Muscle of arm (tissue), 12 donors: ENCODE results near the gene ENDOU. TPM values are rescaled to one million over a fixed set of nuclear protein-coding genes. Genes with fewer than 3 reads are reported as not detected.
A peak's percentile ranks its signal among the peaks of the same experiment; 100 is the strongest.
"Not testable (repeated sequence)": the region's sequence is repeated elsewhere in the genome, so short reads cannot be mapped to it uniquely, and the experiment has no call there.

Experiments
- DNase-seq: peaks from one replicate; pipeline ENCODE4 v3.0.0-alpha.2; 2013
- polyA plus RNA-seq, 12 donors: library from polyadenylated mRNA; unstranded; fragments of 120-200 nt; gene quantifications; one replicate each; pipeline ENCODE4 v1.2.1, GENCODE V29; 2013; ENCODE audit not compliant: insufficient read length in 12 of 12

The ENDOU gene
- polyA plus RNA-seq, 12 donors, result 0.11 to 1.6 (median 0.28) TPM; not detected in 2

- no peak for DNase-seq
These were observed 36.1 kb downstream of the ENDOU start for GRCh38 chr12:47689215-47689614.

- DNase-seq, result no peak
These were observed 37.7 kb downstream of the ENDOU start for GRCh38 chr12:47687636-47688035.

GRCh38 chr12:47686645-47687240 lies 38.5 kb downstream of the ENDOU start:
- peak; percentile 23 for DNase-seq

GRCh38 chr12:47679785-47680184 lies 45.5 kb downstream of the ENDOU start:
- DNase-seq, result no peak

DNA sequence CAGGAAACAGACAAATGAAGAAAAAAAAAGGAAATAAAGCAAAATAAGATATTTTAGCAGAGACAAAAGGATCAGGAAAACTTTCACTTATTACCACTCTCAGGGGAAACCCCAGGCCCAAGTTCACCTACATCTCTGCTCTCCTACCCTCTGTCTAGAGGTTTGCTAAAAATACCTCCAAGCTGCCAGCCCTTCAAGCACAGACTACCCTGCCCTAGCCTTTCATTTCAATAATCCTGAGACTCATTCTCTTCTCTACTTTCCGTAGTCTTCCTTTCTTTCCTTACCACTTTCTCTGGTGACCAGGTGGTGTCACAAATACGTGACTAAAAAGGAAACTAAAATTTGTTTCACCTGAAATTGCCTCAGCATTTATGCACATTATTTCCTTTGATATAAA lies 53.2 kb downstream of the ENDOU start:
- DNase-seq, result no peak

DNA sequence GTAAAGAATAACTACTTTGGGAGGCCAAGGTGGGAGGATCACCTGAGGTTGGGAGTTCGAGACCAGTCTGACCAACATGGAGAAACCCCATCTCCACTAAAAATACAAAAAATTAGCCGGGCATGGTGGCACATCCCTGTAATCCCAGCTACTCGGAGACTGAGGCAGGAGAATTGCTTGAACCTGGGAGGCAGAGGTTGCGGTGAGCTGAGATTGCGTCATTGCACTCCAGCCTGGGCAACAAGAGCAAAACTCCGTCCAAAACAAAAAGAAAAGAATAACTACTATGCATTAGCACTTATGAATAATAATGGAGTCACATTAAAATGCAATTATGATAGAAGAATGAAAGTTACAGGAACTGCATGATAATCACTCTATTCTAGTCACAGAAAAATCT lies 57.4 kb downstream of the ENDOU start:
- DNase-seq, result not testable (repeated sequence)

Other genes starting within 250 kb of the ENDOU start
- 10 to 100 TPM in 11 of 12 donors, not detected in 1; 21.4 to 38.4 (median 30.7) TPM for gene RPAP3, start 19.5 kb downstream of the ENDOU start, polyA plus RNA-seq
- 10 to 100 TPM in 7 of 12 donors, 1 to 10 TPM in 4, not detected in 1; 7.9 to 17.9 (median 11.0) TPM for gene RAPGEF3, start 33.4 kb upstream of the ENDOU start, polyA plus RNA-seq
- gene SLC48A1, start 47.7 kb upstream of the ENDOU start, polyA plus RNA-seq, result 10 to 100 TPM in 8 of 12 donors, 1 to 10 TPM in 3, not detected in 1; 8.1 to 46.8 (median 11.5) TPM
- 100 to 1,000 TPM in 1 of 12 donors, 10 to 100 TPM in 10, not detected in 1; 46.9 to 128 (median 60.7) TPM for gene HDAC7, start 94.4 kb upstream of the ENDOU start, polyA plus RNA-seq
- gene VDR, start 179.5 kb upstream of the ENDOU start, polyA plus RNA-seq, result 1 to 10 TPM in 2 of 12 donors, under 1 TPM in 9, not detected in 1; 0.17 to 4.4 (median 0.56) TPM
- gene TMEM106C, start 238.1 kb upstream of the ENDOU start, polyA plus RNA-seq, result 10 to 100 TPM in 11 of 12 donors, not detected in 1; 42.2 to 78.3 (median 65.0) TPM